EL (cell line): ENCODE measurements around the gene OCEL1.
"Not testable (repeated sequence)": the region's sequence is repeated elsewhere in the genome, so short reads cannot be mapped to it uniquely, and the experiment has no call there.

Experiments
- DNase-seq: peaks from one replicate; pipeline ENCODE4 v3.0.0-alpha.2; 2016

OCEL1 gene

GRCh38 chr19:17266026-17266425 is 40.0 kb downstream of the OCEL1 start:
- DNase-seq, result no peak

- no peak for DNase-seq
These were observed 40.6 kb downstream of the OCEL1 start for GRCh38 chr19:17266589-17266974.

- DNase-seq, result peak; percentile 99
These were observed 41.2 kb downstream of the OCEL1 start, which contains the start of gene BABAM1 for GRCh38 chr19:17266975-17267788. Gene BABAM1 (plus strand): TSS chr19:17267443. CDS start chr19:17268807, 1,364 bp downstream.

- no peak for DNase-seq
These were observed 42.7 kb downstream of the OCEL1 start for GRCh38 chr19:17268754-17269153.

- DNase-seq, result not testable (repeated sequence)
These were observed 48.9 kb downstream of the OCEL1 start for GRCh38 chr19:17274892-17275291.

GRCh38 chr19:17275441-17276175 is 49.6 kb downstream of the OCEL1 start:
- no peak for DNase-seq
